ENCODE data around the gene KRT27. TPM values are rescaled to one million over a fixed set of nuclear protein-coding genes. Genes with fewer than 3 reads are reported as not detected.

The KRT27 gene
- total and polyA plus RNA-seq, 2 donors (not counting 3 experiments of a cell fraction or from before 2014, with no cell fraction given), result not detected

DNA sequence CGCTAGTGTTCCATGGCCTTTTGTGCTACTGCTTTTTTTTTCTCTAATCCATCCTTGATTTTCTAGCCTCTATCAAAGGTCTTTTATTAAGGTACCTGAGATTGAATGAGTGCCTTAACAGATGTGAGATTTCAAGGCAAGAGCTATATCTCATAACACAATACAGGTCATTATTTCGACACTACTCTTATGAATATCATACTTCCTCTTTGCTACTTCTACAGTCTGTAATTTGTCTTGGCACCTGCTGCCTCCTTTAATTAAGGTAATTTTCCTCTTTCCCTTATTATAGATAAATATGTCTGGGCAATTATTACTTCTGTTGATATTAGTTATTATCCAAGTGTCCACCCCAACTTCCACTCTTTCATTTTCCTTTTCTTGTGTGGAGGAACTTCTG, 12.1 kb upstream of the KRT27 start:
- Histone ChIP-seq H3K4me3 (replicated peaks in 1 of 3; ENCODE audit: insufficient read depth in 1 of 3, low read depth in 1 of 3, low read length in 3 of 3) (no peak overlapping the region), H2AFZ (ENCODE audit: low read depth, low read length) (no peak overlapping the region), H3K4me1 (ENCODE audit: control insufficient read depth, extremely low read depth, insufficient read depth, low read length) (no peaks in the 10 kb centered on the region), H3K9me3 (replicated peaks; ENCODE audit: control insufficient read depth, insufficient read depth, low read length) (no peaks in the 10 kb centered on the region), H3K9me1 (replicated peaks; ENCODE audit: control insufficient read depth, extremely low read depth, insufficient read depth, low read length) (no peaks in the 10 kb centered on the region), H3K27me3 (ENCODE audit: control insufficient read depth in 2 of 2, insufficient read depth in 2 of 2, low read length in 2 of 2) (peaks cover 8 to 13% of the 10 kb centered on the region in 2 experiments), H3K9ac (replicated peaks; ENCODE audit: extremely low read depth, insufficient read depth, low read length) (no peak overlapping the region), H4K20me1 (replicated peaks; ENCODE audit: control insufficient read depth, extremely low read depth, insufficient read depth, low read length) (no peaks in the 10 kb centered on the region), H3K4me2 (ENCODE audit: insufficient read depth, low read length) (no peak overlapping the region), H3K79me2 (ENCODE audit: control insufficient read depth, insufficient read depth, low read length) (no peaks in the 10 kb centered on the region), H3K36me3 (ENCODE audit: control insufficient read depth in 2 of 2, extremely low read depth in 1 of 2, insufficient read depth in 2 of 2, low read length in 2 of 2) (no peaks in the 10 kb centered on the region), H3K27ac (ENCODE audit: insufficient read depth, low read depth, low read length) (no peak overlapping the region)
- ChIA-PET POLR2A (no interaction called here), CTCF (interaction anchor here (3.2 kb wide), 1 partner anchor 179 kb away, joined by 19 read pairs; no protein-coding TSS in a partner anchor)
- dilution Hi-C loops (cut with MboI; ENCODE audit: extremely low pct_ligation_motif_present, low sequenced_read_pairs), result no loop called here
- no TSS peak for BruUV-seq (replicated peaks)
- intact Hi-C loops (cut with micrococcal nuclease), result no loop called here
- DNase-seq (ENCODE audit: low read depth, low spot score), result no peak
- TF ChIP-seq JUN (IDR thresholded peaks at IDR 0.05; ENCODE audit: borderline replicate concordance, insufficient read depth, insufficient read length, low read depth), result no peak
- TF ChIP-seq, protein P1, sequence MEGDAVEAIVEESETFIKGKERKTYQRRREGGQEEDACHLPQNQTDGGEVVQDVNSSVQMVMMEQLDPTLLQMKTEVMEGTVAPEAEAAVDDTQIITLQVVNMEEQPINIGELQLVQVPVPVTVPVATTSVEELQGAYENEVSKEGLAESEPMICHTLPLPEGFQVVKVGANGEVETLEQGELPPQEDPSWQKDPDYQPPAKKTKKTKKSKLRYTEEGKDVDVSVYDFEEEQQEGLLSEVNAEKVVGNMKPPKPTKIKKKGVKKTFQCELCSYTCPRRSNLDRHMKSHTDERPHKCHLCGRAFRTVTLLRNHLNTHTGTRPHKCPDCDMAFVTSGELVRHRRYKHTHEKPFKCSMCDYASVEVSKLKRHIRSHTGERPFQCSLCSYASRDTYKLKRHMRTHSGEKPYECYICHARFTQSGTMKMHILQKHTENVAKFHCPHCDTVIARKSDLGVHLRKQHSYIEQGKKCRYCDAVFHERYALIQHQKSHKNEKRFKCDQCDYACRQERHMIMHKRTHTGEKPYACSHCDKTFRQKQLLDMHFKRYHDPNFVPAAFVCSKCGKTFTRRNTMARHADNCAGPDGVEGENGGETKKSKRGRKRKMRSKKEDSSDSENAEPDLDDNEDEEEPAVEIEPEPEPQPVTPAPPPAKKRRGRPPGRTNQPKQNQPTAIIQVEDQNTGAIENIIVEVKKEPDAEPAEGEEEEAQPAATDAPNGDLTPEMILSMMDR (IDR thresholded peaks at IDR 0.05; ENCODE audit: extremely low read depth in 1 of 2, insufficient read depth in 1 of 2, low read depth in 1 of 2, low read length in 2 of 2), result no peak
- TF ChIP-seq POLR2A (IDR thresholded peaks at IDR 0.05; ENCODE audit: low read depth, low read length), result no peak
- TF ChIP-seq FOS (IDR thresholded peaks at IDR 0.05; ENCODE audit: borderline replicate concordance, insufficient read depth, low read length), result no peak
- no peak for TF ChIP-seq POLR2AphosphoS5 (IDR thresholded peaks at IDR 0.05; ENCODE audit: insufficient read depth, low read depth, low read length)
- no peak for TF ChIP-seq EZH2 (IDR thresholded peaks at IDR 0.05; ENCODE audit: borderline replicate concordance, low read depth, low read length, severe bottlenecking)
- TF ChIP-seq MYC (IDR thresholded peaks at IDR 0.05; ENCODE audit: low read depth, low read length), result no peak
- TF ChIP-seq GATA2 (IDR thresholded peaks at IDR 0.05; ENCODE audit: insufficient read depth, insufficient read length, low read depth, low read length), result no peak
- TF ChIP-seq, protein P2, sequence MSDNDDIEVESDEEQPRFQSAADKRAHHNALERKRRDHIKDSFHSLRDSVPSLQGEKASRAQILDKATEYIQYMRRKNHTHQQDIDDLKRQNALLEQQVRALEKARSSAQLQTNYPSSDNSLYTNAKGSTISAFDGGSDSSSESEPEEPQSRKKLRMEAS (IDR thresholded peaks at IDR 0.05; ENCODE audit: insufficient read depth, insufficient read length), result no peak
- no peak for FAIRE-seq
